GM20000 (cell line): ENCODE results near the gene TSPAN5.
"Not testable (repeated sequence)": the region's sequence is repeated elsewhere in the genome, so short reads cannot be mapped to it uniquely, and the experiment has no call there.

Experiments used
- DNase-seq: peaks from one replicate; pipeline ENCODE4 v3.0.0; 2012; ENCODE audit warnings: low spot score
- TF ChIP-seq, protein P1 (sequence below): IDR thresholded peaks from 2 replicates; pipeline ENCODE4 v1.5.1; 2012; ENCODE audit warnings: mild to moderate bottlenecking, control low read depth; ENCODE audit errors: extremely low read depth, missing control alignments

TSPAN5 gene

DNA sequence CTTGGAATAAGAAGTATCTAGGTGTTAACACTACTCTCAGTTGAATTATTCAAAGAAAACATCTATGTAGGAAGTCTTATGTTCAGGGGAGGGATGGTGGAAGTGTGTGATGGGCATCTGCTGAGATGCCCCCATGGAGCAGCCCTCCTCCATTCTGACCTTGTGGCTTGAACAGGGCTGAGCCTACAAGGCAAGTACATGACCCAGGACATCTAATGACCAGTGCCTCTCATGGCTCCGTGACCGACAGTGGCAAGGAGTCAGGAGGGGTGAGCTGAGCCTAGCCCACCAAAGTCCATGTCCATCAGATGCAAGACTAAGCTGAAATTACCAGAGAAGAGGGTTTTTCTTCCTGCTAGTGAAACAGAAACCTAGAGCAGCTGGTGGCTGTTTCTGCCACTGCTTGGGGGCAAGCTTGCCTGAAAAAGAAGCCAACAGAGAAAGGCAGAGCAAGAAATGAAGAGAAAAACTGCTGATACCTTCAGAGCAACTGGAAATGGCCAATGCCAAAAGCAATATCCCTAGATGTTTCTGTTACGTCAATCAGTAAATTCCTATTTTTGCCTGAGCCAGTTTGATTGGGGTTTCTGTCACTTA lies 113.5 kb downstream of the TSPAN5 start:
- TF ChIP-seq, protein P1, sequence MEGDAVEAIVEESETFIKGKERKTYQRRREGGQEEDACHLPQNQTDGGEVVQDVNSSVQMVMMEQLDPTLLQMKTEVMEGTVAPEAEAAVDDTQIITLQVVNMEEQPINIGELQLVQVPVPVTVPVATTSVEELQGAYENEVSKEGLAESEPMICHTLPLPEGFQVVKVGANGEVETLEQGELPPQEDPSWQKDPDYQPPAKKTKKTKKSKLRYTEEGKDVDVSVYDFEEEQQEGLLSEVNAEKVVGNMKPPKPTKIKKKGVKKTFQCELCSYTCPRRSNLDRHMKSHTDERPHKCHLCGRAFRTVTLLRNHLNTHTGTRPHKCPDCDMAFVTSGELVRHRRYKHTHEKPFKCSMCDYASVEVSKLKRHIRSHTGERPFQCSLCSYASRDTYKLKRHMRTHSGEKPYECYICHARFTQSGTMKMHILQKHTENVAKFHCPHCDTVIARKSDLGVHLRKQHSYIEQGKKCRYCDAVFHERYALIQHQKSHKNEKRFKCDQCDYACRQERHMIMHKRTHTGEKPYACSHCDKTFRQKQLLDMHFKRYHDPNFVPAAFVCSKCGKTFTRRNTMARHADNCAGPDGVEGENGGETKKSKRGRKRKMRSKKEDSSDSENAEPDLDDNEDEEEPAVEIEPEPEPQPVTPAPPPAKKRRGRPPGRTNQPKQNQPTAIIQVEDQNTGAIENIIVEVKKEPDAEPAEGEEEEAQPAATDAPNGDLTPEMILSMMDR: no peak
- no peak for DNase-seq

DNA sequence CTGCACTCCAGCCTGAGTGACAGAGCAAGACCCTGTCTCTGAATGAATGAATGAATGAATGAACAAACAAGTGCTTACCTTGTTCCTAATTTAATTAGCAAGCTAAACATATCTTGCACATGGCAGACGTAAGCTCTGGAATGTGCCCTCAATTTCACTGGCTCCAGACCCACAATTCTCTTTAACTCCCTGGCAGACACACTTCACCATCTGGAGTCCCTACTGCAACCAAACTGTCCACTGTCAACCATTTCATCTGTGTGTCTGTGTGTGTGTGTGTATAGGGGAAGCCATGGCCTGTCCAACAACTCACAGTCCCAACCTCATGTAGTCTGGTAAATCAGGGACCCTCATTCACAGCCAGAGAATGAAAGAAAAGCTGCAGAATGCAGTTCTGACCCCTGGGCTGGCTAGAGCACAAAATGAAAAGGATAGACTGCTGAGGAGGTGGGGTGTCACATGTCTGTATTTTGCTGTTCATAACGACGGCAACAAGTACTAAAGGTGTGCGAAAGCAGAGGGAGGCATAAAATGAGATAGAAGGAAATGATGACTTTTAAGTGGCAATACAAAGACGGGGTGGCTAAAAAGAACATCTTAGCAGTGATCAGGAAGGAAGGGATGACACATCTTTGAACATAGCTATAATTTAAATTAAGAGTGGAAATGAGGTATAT lies 114.1 kb downstream of the TSPAN5 start:
- DNase-seq: no peak
- TF ChIP-seq, protein P1: no peak

DNA sequence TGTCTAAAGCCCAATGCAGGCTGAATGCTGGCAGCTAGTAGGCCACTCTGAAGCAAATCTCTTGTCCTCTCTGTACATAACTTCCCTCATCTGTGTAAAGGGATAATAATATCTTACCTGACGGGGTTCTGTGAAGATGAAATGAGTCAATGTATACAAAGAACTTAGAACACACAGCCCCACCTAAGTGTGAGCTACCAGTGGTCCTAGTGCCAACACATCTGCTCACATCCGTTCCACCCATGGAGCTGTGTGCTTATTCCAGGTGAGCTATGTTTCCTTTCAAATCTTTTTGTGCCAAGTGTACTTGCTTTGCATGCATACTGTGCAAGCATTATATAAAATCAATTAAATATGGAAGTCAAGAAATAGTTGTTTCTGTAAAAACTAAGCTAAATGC lies 116.4 kb downstream of the TSPAN5 start:
- TF ChIP-seq, protein P1: no peak
- no peak for DNase-seq

DNA sequence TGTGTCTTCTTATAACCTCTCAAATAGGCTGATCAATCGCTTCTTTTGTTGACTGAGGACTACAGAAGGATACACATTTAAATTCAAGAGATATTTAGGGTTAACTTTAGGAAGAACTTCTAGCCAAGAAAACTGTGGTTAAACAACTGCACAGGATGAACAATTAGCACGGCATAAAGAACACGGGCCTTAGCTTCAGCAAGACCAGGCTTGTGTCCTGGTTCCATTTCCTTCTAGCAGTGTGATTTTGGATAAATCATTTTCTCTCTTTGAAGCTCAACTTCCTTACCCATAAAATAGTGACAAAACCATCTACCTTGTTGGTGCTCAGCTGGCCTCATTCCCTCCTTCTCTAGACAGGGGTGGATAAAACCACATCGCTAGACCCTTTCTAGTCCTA lies 117.6 kb downstream of the TSPAN5 start:
- TF ChIP-seq, protein P1: no peak
- no peak for DNase-seq

DNA sequence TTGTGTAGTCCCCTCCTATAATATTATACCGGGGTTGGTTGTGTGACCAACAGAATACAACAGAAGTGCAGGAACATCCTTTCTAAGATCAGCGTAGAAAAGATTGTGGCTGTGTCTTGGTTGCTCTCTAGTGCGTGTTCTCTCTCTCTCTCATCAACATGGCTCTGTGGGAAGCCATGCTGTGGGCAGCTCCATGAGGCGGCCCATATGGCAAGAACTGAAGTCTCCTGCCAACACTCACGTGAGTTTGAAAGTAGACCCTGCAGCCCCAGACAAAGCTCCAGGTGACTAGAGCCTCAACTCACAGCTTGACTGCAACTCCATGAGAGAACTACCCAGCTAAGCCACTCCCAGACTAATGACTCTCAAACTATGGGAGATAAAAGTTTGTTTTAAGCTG lies 118.7 kb downstream of the TSPAN5 start:
- TF ChIP-seq, protein P1: no peak
- DNase-seq: no peak

DNA sequence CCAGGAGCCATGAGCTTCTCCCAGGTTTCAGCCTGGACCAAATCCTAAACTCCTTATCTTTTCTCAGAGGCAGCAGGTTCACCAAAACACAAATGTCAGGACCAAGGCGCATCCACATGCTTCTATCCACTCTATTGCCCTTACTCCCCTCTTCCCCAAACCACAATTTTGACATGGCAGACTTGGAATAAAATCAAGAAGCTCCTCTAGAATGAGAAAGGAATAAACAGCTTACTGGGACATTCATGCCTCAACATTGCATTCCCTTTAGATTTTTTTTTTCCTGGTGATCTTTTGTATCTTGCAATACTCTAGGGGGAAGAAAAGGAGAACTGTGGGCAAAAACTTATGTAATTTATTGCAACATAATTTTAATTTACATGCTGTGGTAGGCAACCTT lies 119.1 kb downstream of the TSPAN5 start:
- TF ChIP-seq, protein P1: no peak
- no peak for DNase-seq

DNA sequence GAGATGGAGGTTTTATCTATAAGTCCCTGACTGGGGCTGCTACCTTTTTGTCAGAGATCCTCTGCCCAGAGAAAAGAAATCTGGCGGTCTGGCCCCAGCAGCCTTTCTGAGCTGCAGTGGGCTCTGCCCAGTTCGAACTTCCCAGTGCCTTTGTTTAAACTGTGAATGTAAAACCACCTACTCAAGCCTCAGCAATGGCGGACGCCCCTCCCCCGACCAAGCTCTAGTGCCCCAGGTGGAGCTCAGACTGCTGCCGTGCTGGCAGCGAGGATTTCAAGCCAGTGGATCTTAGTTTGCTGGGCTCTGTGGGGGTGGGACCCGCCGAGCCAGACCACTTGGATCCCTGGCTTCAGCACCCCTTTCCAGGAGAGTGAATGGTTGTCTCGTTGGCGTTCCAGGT lies 121.8 kb downstream of the TSPAN5 start:
- no peak for DNase-seq

DNA sequence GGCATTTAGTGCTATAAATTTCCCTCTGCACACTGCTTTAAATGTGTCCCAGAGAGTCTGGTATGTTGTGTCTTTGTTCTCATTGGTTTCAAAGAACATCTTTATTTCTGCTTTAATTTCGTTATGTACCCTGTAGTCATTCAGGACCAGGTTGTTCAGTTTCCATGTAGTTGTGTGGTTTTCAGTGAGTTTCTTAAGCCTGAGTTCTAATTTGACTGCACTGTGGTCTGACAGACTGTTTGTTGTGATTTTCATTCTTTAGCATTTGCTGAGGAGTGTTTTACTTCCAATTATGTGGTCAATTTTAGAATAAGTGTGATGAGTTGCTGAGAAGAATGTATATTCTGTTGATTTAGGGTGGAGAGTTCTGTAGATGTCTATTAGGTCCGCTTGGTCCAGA lies 124.3 kb downstream of the TSPAN5 start:
- DNase-seq: not testable (repeated sequence)

More for the DNA sequence above, 121.8 kb downstream of the TSPAN5 start:
- TF ChIP-seq, protein P1: no peak
